GM12878 (cell line): ENCODE results near the gene DYSF. TPM values are rescaled to one million over a fixed set of nuclear protein-coding genes. Genes with fewer than 3 reads are reported as not detected.

Experiments
- ATAC-seq: fragments of 200-7000 bp; cut with Tn5 transposase; 3 replicates; pipeline ENCODE4 v1.9.1; 2020; ENCODE audit warnings: mild to moderate bottlenecking, moderate library complexity
- BruUV-seq: library from RNA; stranded (reverse); fragments of 400-500 nt; replicated peaks from 2 replicates; lab custom pipeline; 2021; lab: Mats Ljungman, UMichigan
- CTCF ChIA-PET: fragments of 300-600 bp; sonication (Branson Sonifier 250); formaldehyde crosslinking; extraction: SDS; loops from one replicate; lab custom pipeline; 2021; ENCODE audit warnings: inconsistent platforms; lab: Yijun Ruan, JAX
- POLR2A ChIA-PET: fragments of 350-600 bp; formaldehyde crosslinking; extraction: SDS; loops from one replicate; lab custom pipeline; 2021; ENCODE audit warnings: inconsistent platforms; lab: Charles Lee
- RAD21 ChIA-PET: fragments of 300-600 bp; sonication (Branson Sonifier 250); formaldehyde crosslinking; loops from one replicate; lab custom pipeline; 2023; ENCODE audit warnings: antibody characterized with exemption; ENCODE audit not compliant: unreplicated experiment; lab: Charles Lee
- SMC1A ChIA-PET: fragments of 300-600 bp; sonication (Branson Sonifier 250); formaldehyde crosslinking; loops from one replicate; lab custom pipeline; 2023; ENCODE audit not compliant: unreplicated experiment, uncharacterized antibody; lab: Charles Lee
- DNase-seq: peaks from one replicate; pipeline ENCODE4 v3.0.0-alpha.2; 2011; ENCODE audit warnings: low read depth, low spot score
- FAIRE-seq: peaks from 3 replicates; lab custom pipeline; 2011; peaks lifted over from hg19 to GRCh38; lab: Jason Lieb, UNC
- H2AFZ ChIP-seq: 2 replicates; pipeline ENCODE4 v1.6.0; 2011; ENCODE audit warnings: low read depth, low read length, control low read depth; ENCODE audit not compliant: control insufficient read depth
- H3K27ac ChIP-seq: 2 replicates; pipeline ENCODE4 v1.5.1; 2011; ENCODE audit warnings: control low read depth; ENCODE audit not compliant: control insufficient read depth, insufficient read depth
- H3K27me3 ChIP-seq, 2 experiments: replicated peaks in 1 of 2; 2 replicates each; pipeline versions ENCODE4 v1.6.0 to v1.6.1; 2011; ENCODE audit warnings: low read length in 1 of 2; ENCODE audit not compliant: control insufficient read depth in 2 of 2, insufficient read depth in 2 of 2
- H3K36me3 ChIP-seq, 2 experiments: 2 replicates each; pipeline ENCODE4 v1.5.1; 2011; ENCODE audit warnings: low read length in 1 of 2; ENCODE audit not compliant: control insufficient read depth in 2 of 2, insufficient read depth in 2 of 2
- H3K4me1 ChIP-seq: 2 replicates; pipeline ENCODE4 v1.6.1; 2011; ENCODE audit warnings: mild to moderate bottlenecking, low read length, moderate library complexity, mixed read lengths; ENCODE audit not compliant: control insufficient read depth, insufficient read depth
- H3K4me2 ChIP-seq: 2 replicates; pipeline ENCODE4 v1.6.0; 2011; ENCODE audit warnings: control low read depth; ENCODE audit not compliant: control insufficient read depth, insufficient read depth
- H3K4me3 ChIP-seq: fragments of 200-600 bp; sonication (generic); 2 replicates; pipeline ENCODE4 v1.5.1; 2016
- H3K79me2 ChIP-seq: 2 replicates; pipeline ENCODE4 v1.6.0; 2011; ENCODE audit warnings: low read length; ENCODE audit not compliant: control insufficient read depth, insufficient read depth
- H3K9ac ChIP-seq: 2 replicates; pipeline ENCODE4 v1.8.0; 2011; ENCODE audit warnings: low read length, control low read depth, mixed read lengths; ENCODE audit not compliant: control insufficient read depth, insufficient read depth
- H3K9me3 ChIP-seq: replicated peaks from 3 replicates; pipeline ENCODE4 v1.5.1; 2011; ENCODE audit warnings: mild to moderate bottlenecking, low read length; ENCODE audit not compliant: control insufficient read depth, insufficient read depth
- H4K20me1 ChIP-seq: 2 replicates; pipeline ENCODE4 v1.6.0; 2011; ENCODE audit not compliant: control insufficient read depth, insufficient read depth
- BCL11A ChIP-seq: IDR thresholded peaks from 2 replicates; pipeline ENCODE4 v1.6.1; 2011; ENCODE audit warnings: low read depth, low read length
- CBX3 ChIP-seq: fragments of 200-600 bp; sonication (generic); IDR thresholded peaks from 2 replicates; pipeline ENCODE4 v1.6.1; 2016; ENCODE audit warnings: low read depth, borderline replicate concordance
- CBX5 ChIP-seq: sonication (generic); IDR thresholded peaks from 2 replicates; pipeline ENCODE4 v1.6.1; 2016; ENCODE audit warnings: low read depth, moderate library complexity, mild to moderate bottlenecking, inconsistent platforms
- ESRRA ChIP-seq: IDR thresholded peaks from 2 replicates; pipeline ENCODE4 v1.6.1; 2012; ENCODE audit warnings: mild to moderate bottlenecking, low read length, improper control_type of control experiment
- HDGF ChIP-seq: fragments of 450-650 bp; IDR thresholded peaks from 2 replicates; pipeline ENCODE4 v1.6.1; 2016; ENCODE audit warnings: antibody characterized with exemption
- IRF5 ChIP-seq: fragments of 450-650 bp; IDR thresholded peaks from 2 replicates; pipeline ENCODE4 v1.6.1; 2017; ENCODE audit warnings: borderline replicate concordance
- MTA3 ChIP-seq: IDR thresholded peaks from 2 replicates; pipeline ENCODE4 v1.6.1; 2012; ENCODE audit warnings: low read length, inconsistent platforms, borderline replicate concordance
- MYB ChIP-seq: fragments of 150-350 bp; IDR thresholded peaks from 2 replicates; pipeline ENCODE4 v1.6.1; 2014; ENCODE audit warnings: mild to moderate bottlenecking, low read depth, low read length, borderline replicate concordance
- MYC ChIP-seq: IDR thresholded peaks from 2 replicates; pipeline ENCODE4 v1.6.1; 2011; ENCODE audit warnings: mild to moderate bottlenecking, low read length, moderate library complexity, inconsistent platforms; ENCODE audit not compliant: insufficient read depth, insufficient replicate concordance, insufficient read length, severe bottlenecking
- NFIC ChIP-seq: IDR thresholded peaks from 2 replicates; pipeline ENCODE4 v1.6.1; 2012; ENCODE audit warnings: low read depth, mild to moderate bottlenecking, inconsistent platforms, low read length, moderate library complexity
- NR2C2 ChIP-seq: IDR thresholded peaks from 2 replicates; pipeline ENCODE4 v1.6.1; 2011; ENCODE audit warnings: borderline replicate concordance, low read depth; ENCODE audit not compliant: control insufficient read depth, insufficient read length
- RELA ChIP-seq: fragments of 450-650 bp; IDR thresholded peaks from 2 replicates; pipeline ENCODE4 v1.8.0; 2014; ENCODE audit warnings: borderline replicate concordance; ENCODE audit not compliant: partially characterized antibody
- SP1 ChIP-seq: IDR thresholded peaks from one replicate; pipeline ENCODE4 v1.6.1; 2011; ENCODE audit warnings: low read depth, low read length
- SRF ChIP-seq, 2 experiments: IDR thresholded peaks; 2 replicates each; pipeline ENCODE4 v1.6.1; 2011; ENCODE audit warnings: low read depth in 2 of 2, low read length in 2 of 2, mild to moderate bottlenecking in 1 of 2, moderate library complexity in 1 of 2
- STAT1 ChIP-seq: fragments of 450-650 bp; conservative IDR thresholded peaks from 2 replicates; pipeline ENCODE4 v1.6.1; 2014; ENCODE audit warnings: antibody characterized with exemption, mild to moderate bottlenecking
- STAT3 ChIP-seq: IDR thresholded peaks from 2 replicates; pipeline ENCODE4 v1.6.1; 2011; ENCODE audit warnings: low read depth, low read length, improper control_type of control experiment
- USF1 ChIP-seq: IDR thresholded peaks from 2 replicates; pipeline ENCODE4 v1.6.1; 2011; ENCODE audit warnings: borderline replicate concordance, low read depth, mild to moderate bottlenecking, moderate library complexity, mixed read lengths, low read length; ENCODE audit not compliant: insufficient read depth; ENCODE audit errors: extremely low read length
- WGBS: methylation state at CpG from one replicate; pipeline ENCODE4 v1.1.6; 2016; ENCODE audit warnings: low lambda C conversion rate; ENCODE audit not compliant: insufficient replicate concordance, insufficient coverage; ENCODE audit errors: missing lambda C conversion rate; 5-methylcytosine and 5-hydroxymethylcytosine counted together
- in situ Hi-C: fragments of 300-500 bp; cut with MboI; formaldehyde crosslinking; loops from 9 replicates; pipeline ENCODE4 v1.14.3; 2018; ENCODE audit warnings: mixed read lengths
- intact Hi-C: fragments of 100-400 bp; cut with micrococcal nuclease; formaldehyde crosslinking; loops from one replicate; pipeline ENCODE4 v1.14.2; 2022; ENCODE audit not compliant: unreplicated experiment
- polyA plus RNA-seq, 11 experiments: library from polyadenylated mRNA; depleted of rRNA in 4 of 11; unstranded in 6 of 11; stranded (reverse) in 5 of 11; fragments of >200 nt; fragmentation: Nextera tagmentation in 4 of 11; fragmentation: Illumina TruSeq in 1 of 11; extraction: Ambion mirVana in 4 of 11; extraction: Trizol in 1 of 11; gene quantifications; 1 replicate in 1 of 11; 2 replicates in 10 of 11; pipeline versions ENCODE4 v1.2.1 to v1.2.3, GENCODE V29; 2011 to 2016; ENCODE audit warnings: inconsistent platforms in 2 of 11, missing spikeins in 2 of 11, low read depth in 1 of 11
- total RNA-seq, 4 experiments: library from RNA; depleted of rRNA in 3 of 4; stranded (reverse); fragments of >200 nt in 3 of 4; fragmentation: Illumina TruSeq in 1 of 4; extraction: Trizol in 1 of 4; gene quantifications; 2 replicates each; pipeline versions ENCODE4 v1.2.1 to v1.2.3, GENCODE V29; 2013 to 2021

Gene DYSF
- total and polyA plus RNA-seq, 10 of the 15 experiments (the other 5 are each of a cell fraction or from before 2014, with no cell fraction given): under 0.01 to 0.15 (median 0.03) TPM; not detected in 7

- no peak for TF ChIP-seq NFIC
- Histone ChIP-seq H3K27me3 (no peaks in the 10 kb centered on the region; a peak in 1 of 4 replicates), H3K36me3 (no peaks in the 10 kb centered on the region), H3K4me1 (no peaks in the 10 kb centered on the region), H4K20me1 (no peaks in the 10 kb centered on the region), H2AFZ (no peak overlapping the region), H3K4me3 (no peak overlapping the region), H3K27ac (no peak overlapping the region), H3K4me2 (no peak overlapping the region), H3K79me2 (no peaks in the 10 kb centered on the region), H3K9me3 (no peaks in the 10 kb centered on the region), H3K9ac (no peak overlapping the region)
- FAIRE-seq: no peak
- BruUV-seq: no TSS peak
- ChIA-PET RAD21 (no interaction called here), SMC1A (no interaction called here), CTCF (no interaction called here), POLR2A (no interaction called here)
- WGBS: 38% methylated on average over 8 of the region's 8 CpGs
- in situ Hi-C loops (no loop called here), intact Hi-C loops (no loop called here)
- ATAC-seq: no peak
- no peak for DNase-seq
Measured at GRCh38 chr2:71586471-71586870, 133.1 kb downstream of the DYSF start.

- Histone ChIP-seq H3K4me1 (no peaks in the 10 kb centered on the region), H3K4me2 (no peak overlapping the region), H3K4me3 (no peak overlapping the region), H3K9ac (no peak overlapping the region), H3K27me3 (no peaks in the 10 kb centered on the region; a peak in 1 of 4 replicates), H3K27ac (no peak overlapping the region), H2AFZ (no peak overlapping the region), H4K20me1 (no peaks in the 10 kb centered on the region), H3K79me2 (no peaks in the 10 kb centered on the region), H3K9me3 (no peaks in the 10 kb centered on the region), H3K36me3 (no peaks in the 10 kb centered on the region)
- POLR2A ChIA-PET: no interaction called here
- no TSS peak for BruUV-seq
- no peak for ATAC-seq
- no peak for FAIRE-seq
- in situ Hi-C loops (no loop called here), intact Hi-C loops (no loop called here)
- CTCF ChIA-PET: interaction anchor here (0.6 kb wide), 1 partner anchor 14 kb away, joined by 3 read pairs; no protein-coding TSS in a partner anchor
- RAD21 ChIA-PET: no interaction called here
- SMC1A ChIA-PET: no interaction called here
- 43% methylated on average over 4 of the region's 4 CpGs for WGBS
- DNase-seq: no peak
- TF ChIP-seq CBX3 (no peak), SP1 (no peak), STAT1 (no peak), SRF (IDR thresholded peaks at IDR 0.05; ENCODE audit: low read depth in 2 of 2, low read length in 2 of 2) (no peak), HDGF (no peak), NR2C2 (no peak), IRF5 (no peak), RELA (no peak), MYB (no peak), STAT3 (no peak), MYC (no peak), CBX5 (no peak), MTA3 (no peak), USF1 (no peak), ESRRA (no peak), BCL11A (no peak)
Measured at GRCh38 chr2:71587509-71588073, 134.2 kb downstream of the DYSF start.
